GM18508 (cell line): Measurements from ENCODE around the gene TGFBR2.

Experiments used
- ATAC-seq: cut with Tn5 transposase; IDR thresholded peaks from one replicate; pipeline ENCODE4 v1.9.1; 2021; ENCODE audit warnings: moderate number of reproducible peaks; ENCODE audit not compliant: insufficient read depth, unreplicated experiment

TGFBR2 gene

DNA sequence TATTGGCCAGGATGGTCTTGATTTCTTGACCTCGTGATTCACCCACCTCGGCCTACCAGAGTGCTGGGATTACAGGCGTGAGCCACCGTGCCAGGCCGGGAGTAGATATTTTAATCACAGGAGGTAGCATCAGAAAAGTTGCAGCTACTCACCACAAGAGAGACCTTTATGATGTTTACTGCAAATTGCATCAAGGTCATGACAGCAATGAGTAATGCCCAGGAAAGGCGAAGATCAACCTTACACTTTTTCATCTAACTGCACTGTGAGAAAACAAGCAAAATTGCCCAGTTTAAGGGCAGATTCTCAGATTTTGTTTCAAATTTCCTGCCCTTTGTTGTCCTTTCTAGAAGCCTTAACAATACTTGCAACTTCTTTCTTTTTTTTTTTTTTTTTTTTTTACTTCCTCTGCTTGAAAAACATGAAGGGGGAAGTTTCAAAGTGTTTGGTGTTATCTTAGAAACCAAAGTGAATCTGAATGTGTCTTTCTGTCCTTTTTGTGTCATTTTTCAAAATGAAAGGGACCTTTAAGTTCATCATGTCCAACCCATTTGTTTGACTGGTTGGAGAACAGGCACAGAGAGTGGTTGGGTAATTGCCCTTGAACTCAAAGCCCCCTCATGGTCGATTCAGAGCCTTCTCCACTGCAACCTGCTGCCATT lies 25.0 kb downstream of the TGFBR2 start:
- ATAC-seq, result no peak

- ATAC-seq, result no peak
These were observed 25.7 kb downstream of the TGFBR2 start for GRCh38 chr3:30632065-30632464.

DNA sequence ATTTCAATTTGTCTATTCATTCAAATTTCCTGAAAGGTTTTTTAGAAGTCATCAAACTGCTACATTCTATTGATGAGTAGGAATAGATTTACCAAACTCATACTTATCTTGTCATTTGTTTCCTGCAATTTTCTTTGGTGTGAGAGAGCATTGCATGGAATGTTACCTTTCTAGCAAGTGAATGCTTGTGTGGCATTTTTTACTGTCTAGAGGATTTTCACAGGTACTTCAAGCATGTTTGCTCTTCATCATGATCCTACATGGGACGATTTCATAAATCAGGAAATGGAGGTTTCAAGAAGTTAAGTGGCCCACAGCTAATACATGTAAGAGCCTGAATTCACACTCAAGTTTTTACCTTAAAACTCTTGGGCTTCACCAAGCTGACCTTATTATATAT lies 26.1 kb downstream of the TGFBR2 start:
- no peak for ATAC-seq

GRCh38 chr3:30633718-30634117 lies 27.3 kb downstream of the TGFBR2 start:
- no peak for ATAC-seq

DNA sequence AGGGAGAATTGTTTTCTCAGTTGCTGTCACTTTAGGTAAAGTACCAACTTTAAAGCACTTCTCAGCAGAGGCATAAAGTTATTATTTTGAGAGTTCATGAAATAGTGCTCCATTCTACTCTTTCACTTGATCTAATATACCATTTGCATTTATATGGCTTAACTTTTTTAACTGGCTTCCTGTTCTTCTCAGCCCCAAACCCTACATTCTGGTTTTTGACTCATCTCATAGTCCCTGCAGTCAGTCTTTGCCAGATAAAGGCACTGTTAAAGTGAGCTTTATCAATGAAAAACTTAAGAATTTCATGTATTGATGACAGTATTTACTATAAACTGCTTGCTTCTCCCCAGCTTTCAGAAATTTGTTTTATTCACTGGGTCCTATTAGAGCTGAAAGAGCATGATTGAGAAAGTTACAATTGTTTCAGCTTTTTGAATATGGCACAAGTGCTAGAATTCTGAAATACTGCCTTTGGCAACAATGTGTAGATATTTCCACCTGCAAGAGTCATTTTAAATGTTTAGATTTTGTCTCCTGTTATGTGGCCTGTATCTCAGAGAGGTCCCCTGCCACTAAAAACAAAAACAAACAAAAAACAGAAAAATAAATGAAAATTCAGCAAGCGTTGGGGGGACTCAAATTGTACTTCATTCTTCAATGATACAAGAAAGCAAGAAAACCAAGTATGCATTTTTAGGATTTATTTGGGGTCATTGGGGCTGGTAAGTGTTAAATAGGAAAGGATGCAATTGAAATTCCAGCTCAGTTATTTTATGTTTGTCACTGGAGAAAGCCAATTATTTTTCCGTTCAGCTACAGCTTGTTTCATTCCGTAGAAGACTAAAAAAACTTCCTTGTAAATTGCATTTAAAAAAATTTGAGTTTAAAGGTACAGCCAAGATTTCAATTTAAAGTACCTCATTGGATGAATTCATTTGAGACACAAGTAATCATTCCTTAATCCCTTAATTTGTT lies 28.6 kb downstream of the TGFBR2 start:
- no peak for ATAC-seq

DNA sequence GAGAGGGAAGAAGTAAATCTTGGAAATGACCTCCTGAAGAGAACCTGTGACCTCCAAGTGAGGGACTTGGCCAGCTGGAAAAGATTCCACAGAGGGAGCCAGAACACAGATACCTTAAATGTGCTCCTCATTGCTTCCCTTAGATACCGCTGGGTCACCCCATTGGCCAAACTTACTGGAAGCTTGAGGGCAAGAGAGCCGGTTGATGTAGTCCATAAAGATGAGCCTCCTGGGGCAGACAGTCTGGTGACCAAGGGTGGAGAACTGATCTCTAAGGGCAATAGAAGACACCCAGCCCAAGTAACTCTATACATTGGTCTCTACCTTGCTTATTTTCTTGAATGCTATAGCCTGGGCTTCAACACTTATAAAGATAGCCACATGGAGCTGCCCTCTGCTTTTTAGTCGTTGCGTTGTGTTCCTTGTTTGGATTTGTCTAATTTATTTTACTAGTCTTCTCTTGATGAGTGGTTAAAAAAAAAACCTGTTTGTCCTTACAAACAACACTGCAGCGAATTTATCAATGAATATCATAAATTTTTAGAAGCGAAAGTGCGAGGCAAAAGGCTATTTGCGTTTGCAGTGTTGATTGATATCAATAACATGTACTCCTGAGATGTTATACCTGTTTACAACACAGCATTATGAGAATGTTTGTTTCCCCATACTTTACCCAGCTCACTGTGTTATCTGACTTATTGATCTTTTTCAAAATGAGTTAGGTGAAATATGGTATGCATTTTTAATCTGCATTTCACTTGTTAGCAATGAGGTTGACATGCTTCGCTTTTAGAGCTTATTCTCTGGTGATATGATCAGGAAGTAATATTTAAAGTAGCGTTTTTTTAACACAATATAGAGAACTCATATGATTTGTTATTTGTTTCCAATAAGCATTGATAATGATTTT lies 31.2 kb downstream of the TGFBR2 start:
- ATAC-seq, result no peak

GRCh38 chr3:30638685-30639412 lies 32.4 kb downstream of the TGFBR2 start:
- ATAC-seq, result no peak

DNA sequence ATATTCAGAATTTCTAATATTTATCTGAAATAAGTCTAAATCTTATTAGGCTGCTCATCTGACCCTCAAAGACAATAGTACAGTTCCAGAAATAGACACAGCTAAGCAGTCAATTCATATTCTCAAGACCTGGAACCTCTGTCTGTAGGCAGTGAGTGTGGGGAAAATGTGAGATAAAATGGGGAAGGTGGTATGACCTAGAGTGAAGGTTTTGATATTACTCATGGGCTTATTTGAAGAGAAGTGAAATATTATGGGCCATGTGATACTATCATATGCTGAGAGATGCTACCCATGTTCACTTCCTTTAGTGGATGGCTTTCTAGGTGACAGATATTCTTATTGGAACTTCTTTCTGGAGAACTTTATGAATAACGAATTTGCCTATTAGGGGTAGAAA lies 33.5 kb downstream of the TGFBR2 start:
- ATAC-seq, result peak; percentile 82

DNA sequence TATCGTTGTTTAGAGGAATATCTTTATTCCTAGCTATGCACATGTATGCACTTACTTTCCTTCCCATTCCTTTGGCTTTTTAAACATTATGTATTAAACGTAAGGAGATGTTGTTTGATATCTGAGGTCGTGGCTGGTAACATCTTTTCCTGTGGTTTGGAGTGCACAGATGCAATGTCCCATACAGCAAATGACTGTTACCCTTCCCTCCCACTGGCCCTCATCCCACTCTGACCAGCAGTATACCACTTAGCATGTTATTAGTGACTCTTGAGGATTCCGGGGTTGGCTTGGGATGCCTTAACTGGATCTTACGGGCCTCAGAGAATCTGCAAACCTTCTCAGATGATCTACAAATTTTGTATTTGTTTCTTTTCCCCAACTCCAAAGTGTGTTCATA lies 34.5 kb downstream of the TGFBR2 start:
- no peak for ATAC-seq

GRCh38 chr3:30641416-30642251 lies 35.2 kb downstream of the TGFBR2 start:
- no peak for ATAC-seq

- no peak for ATAC-seq
These were observed 36.5 kb downstream of the TGFBR2 start for GRCh38 chr3:30642849-30643361.

DNA sequence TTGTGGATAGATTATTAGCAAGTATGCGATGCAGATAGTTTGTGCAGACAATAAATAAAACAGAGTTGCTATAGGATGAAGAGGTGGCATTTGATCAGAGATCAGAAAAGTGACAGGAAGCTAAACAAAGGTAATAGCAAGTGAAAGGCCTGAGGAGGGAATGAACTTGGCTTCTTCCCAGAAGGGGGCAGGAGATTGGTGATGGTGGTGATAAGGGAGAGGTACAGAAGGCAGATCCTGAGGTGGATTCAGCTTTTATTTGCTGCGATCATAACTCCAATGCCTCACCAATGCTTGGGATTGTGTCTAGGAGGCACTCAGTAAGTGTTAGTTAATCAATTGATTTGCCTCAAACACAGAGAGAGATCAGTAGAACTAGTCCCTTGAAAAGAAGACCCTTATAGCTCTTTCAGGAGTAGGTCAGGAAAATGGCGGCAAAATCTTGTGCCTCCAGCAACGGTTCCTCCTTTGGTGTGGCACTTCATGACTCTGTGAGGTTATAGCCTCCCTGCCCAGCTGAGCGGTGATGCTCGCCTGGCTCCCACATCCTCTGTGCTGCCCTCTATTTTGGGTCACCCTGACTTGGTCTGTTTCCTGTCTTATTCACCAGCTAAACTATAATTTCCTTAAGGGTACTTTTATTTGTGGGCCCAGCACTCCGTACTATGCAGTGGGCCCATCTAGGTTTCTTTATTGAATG lies 37.5 kb downstream of the TGFBR2 start:
- ATAC-seq, result no peak

DNA sequence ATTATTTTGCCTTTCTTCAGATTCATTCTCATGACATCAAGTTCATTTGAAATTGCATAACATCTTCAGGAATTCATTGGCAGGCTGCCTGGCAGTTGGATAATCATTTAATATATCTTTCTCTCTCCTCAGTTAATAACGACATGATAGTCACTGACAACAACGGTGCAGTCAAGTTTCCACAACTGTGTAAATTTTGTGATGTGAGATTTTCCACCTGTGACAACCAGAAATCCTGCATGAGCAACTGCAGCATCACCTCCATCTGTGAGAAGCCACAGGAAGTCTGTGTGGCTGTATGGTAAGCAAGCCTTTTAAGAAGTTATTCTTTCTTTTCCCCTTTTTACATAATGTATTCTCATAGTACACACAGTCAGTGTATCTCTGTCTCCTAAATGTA lies 38.2 kb downstream of the TGFBR2 start:
- ATAC-seq, result peak; percentile 54

- ATAC-seq, result no peak
These were observed 38.7 kb downstream of the TGFBR2 start for GRCh38 chr3:30645077-30645476.

- no peak for ATAC-seq
These were observed 39.9 kb downstream of the TGFBR2 start for GRCh38 chr3:30646181-30646876.

DNA sequence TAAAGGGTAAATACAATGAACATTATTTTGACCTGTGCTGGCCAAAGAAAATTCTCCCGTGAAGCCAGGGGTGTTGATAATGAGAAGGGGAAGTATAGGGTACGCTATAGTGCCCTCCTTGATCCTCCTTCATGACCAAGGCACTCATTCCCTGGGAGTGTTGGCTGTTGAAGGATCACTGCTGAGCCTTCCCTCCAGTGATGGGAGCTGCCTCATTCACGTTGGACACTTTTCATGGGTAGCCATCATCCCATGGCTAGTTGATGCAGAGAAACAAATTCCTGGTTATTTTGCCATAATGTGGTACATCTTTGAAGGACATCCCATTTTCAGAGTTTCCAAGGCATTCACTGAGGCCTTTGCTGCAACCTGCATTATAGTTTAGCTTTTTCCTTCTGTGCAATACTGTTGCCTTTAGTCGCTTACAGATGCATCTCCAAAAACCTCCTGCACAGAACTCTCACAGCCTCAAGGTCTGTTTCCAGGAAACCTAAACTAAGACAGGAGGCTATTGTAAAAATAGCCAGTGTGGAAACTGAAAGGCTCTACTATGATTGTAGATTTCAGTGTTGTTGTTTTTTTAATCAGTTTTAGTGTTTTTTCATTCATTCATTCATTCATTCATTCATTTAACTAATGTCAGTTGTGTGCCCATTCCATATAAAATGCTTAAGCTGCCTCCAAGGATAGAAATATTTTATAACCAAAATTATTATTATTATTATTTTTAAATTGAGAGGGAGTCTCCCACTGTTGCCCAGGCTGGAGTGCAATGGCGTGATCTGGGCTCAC lies 40.8 kb downstream of the TGFBR2 start:
- no peak for ATAC-seq
